Measurements from ENCODE around the gene AGPAT3. TPM values are rescaled to one million over a fixed set of nuclear protein-coding genes. Genes with fewer than 3 reads are reported as not detected.

The AGPAT3 gene
- total RNA-seq, 1 experiment from 2014 or later: 13.0 TPM

GRCh38 chr21:44011123-44011522 lies 146.1 kb downstream of the AGPAT3 start:
- no peaks in the 10 kb centered on the region; a peak in 1 of 7 replicates for H3K36me3 Mint-ChIP-seq (ENCODE audit: insufficient read depth in 1 of 3, low read depth in 3 of 3)
- Histone ChIP-seq H4K8ac (replicated peaks; ENCODE audit: insufficient read length, low read depth, low read length) (no peak overlapping the region), H2AK5ac (ENCODE audit: insufficient read length, low read length) (no peak overlapping the region), H2BK12ac (ENCODE audit: insufficient read length, low read depth, low read length) (no peak overlapping the region), H3K56ac (ENCODE audit: insufficient read length, low read depth, low read length) (no peak overlapping the region), H3T11ph (ENCODE audit: low read length) (no peak overlapping the region), H3K4ac (ENCODE audit: low read depth, low read length) (no peak overlapping the region), H2BK5ac (ENCODE audit: insufficient read length, low read length) (no peak overlapping the region), H4K91ac (ENCODE audit: insufficient read length, low read depth, low read length) (no peak overlapping the region), H3K23ac (ENCODE audit: insufficient read length, low read depth, low read length) (no peak overlapping the region), H4K5ac (ENCODE audit: insufficient read length, low read depth, low read length) (no peak overlapping the region), H3K79me2 (ENCODE audit: insufficient read depth, low read length) (peaks cover 21% of the 10 kb centered on the region; the same call in 1 of the 2 replicates), H3K18ac (ENCODE audit: insufficient read length, low read depth, low read length) (no peak overlapping the region), H2BK15ac (ENCODE audit: low read depth, low read length) (no peak overlapping the region), H3K4me2 (ENCODE audit: insufficient read depth, insufficient read length, low read length) (peak overlapping the region; percentile 34), H3K27me3 (ENCODE audit: insufficient read depth, low read length) (no peaks in the 10 kb centered on the region; the same call in 1 of the 2 replicates), H3K23me2 (ENCODE audit: insufficient read length, low read depth, low read length, poor library complexity, severe bottlenecking) (peaks cover 6% of the 10 kb centered on the region), H2BK120ac (ENCODE audit: low read depth, low read length, poor library complexity, severe bottlenecking) (no peak overlapping the region), H3K14ac (ENCODE audit: insufficient read depth, low read length) (no peak overlapping the region), H3K79me1 (ENCODE audit: insufficient read depth, low read depth, low read length, poor library complexity, severe bottlenecking) (peaks cover 2% of the 10 kb centered on the region), H3K9ac (ENCODE audit: extremely low read depth, insufficient read length, low read length) (no peak overlapping the region), H2AFZ (ENCODE audit: low read length) (no peak overlapping the region), H3K4me1 (ENCODE audit: insufficient read depth, low read length) (no peaks in the 10 kb centered on the region), H2BK20ac (ENCODE audit: low read depth, low read length, poor library complexity, severe bottlenecking) (no peak overlapping the region), H3K27ac (ENCODE audit: insufficient read length, low read depth, low read length) (no peak overlapping the region), H3K9me3 (ENCODE audit: control insufficient read depth, low read depth, low read length) (no peaks in the 10 kb centered on the region), H4K20me1 (ENCODE audit: control insufficient read depth, insufficient read depth, insufficient read length) (no peaks in the 10 kb centered on the region)
- H3K27ac Mint-ChIP-seq: peak overlapping the region; percentile 92 to 94 (median 93); a peak in 6 of 7 replicates
- TF ChIP-seq, protein P1, sequence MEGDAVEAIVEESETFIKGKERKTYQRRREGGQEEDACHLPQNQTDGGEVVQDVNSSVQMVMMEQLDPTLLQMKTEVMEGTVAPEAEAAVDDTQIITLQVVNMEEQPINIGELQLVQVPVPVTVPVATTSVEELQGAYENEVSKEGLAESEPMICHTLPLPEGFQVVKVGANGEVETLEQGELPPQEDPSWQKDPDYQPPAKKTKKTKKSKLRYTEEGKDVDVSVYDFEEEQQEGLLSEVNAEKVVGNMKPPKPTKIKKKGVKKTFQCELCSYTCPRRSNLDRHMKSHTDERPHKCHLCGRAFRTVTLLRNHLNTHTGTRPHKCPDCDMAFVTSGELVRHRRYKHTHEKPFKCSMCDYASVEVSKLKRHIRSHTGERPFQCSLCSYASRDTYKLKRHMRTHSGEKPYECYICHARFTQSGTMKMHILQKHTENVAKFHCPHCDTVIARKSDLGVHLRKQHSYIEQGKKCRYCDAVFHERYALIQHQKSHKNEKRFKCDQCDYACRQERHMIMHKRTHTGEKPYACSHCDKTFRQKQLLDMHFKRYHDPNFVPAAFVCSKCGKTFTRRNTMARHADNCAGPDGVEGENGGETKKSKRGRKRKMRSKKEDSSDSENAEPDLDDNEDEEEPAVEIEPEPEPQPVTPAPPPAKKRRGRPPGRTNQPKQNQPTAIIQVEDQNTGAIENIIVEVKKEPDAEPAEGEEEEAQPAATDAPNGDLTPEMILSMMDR (conservative IDR thresholded peaks at IDR 0.05): no peak
- H3K9me3 Mint-ChIP-seq: no peaks in the 10 kb centered on the region; a peak in 2 of 5 replicates
- peaks cover 27 to 28% of the 10 kb centered on the region in 2 experiments for H3K4me1 Mint-ChIP-seq
- no peaks in the 10 kb centered on the region for H3K27me3 Mint-ChIP-seq (ENCODE audit: low read depth)
- no CpG with 5 or more reads among the region's 9 CpGs for WGBS (ENCODE audit: extremely low coverage, insufficient read length, low lambda C conversion rate)
- peak overlapping the region; percentile 80 to 88 for H3K4me3 Mint-ChIP-seq
- no peak for DNase-seq
